ENCODE measurements around the gene GATD1.
A peak's percentile ranks its signal among the peaks of the same experiment; 100 is the strongest.

GATD1 gene

DNA sequence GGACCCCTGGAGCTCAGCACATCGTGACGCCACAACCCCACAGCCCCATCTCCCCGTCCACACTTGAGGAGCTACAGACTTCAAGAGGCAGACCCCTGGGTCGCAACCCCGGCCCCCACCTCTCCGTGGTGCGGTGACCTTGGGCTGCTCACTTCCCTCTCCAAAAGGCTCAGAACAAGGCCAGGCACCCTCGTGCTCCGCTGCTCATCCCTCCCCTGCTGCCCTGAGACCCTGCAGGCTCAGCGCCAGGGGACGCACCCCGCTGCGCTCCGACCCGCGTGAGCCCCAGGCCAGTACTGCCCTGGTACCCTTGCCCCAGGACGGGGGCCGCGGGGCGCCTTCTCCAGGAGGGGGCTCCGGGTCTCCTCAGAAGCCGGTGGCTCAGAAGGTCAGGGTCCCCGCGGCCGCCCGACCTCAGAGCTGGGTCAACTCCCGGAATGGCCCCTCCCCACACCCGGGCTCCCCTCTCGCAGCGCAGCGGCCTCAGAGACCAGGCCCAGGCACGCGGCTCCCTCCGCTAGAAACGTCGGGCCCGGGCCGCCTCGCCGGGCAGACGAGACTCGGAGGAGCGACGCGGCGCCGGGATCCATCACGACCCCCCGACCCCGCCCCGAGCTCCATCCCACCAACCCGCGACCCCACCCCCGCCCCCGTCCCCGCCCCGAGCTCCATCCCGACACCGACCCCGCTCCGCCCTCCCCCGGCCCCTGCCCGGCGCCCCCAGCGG is 563 bp downstream of the GATD1 start:
- no peak for DNase-seq

DNA sequence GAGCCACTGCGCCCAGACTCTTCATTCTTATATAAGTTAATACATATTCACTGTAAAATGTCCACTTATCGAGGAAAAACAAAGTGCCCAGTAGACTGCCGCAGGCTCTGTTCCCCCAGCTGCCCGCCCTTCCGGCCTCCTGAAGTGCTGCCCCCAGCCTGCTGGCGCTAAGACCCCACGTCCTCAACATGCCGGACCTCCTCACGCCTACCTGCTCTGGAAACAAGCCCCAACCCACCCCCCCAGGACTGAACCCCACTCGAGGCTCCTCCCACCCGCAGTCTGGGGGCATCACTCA is 1.1 kb downstream of the GATD1 start:
- DNase-seq = no peak

GRCh38 chr11:774873-775592 is 2.3 kb downstream of the GATD1 start:
- no peak for DNase-seq

DNA sequence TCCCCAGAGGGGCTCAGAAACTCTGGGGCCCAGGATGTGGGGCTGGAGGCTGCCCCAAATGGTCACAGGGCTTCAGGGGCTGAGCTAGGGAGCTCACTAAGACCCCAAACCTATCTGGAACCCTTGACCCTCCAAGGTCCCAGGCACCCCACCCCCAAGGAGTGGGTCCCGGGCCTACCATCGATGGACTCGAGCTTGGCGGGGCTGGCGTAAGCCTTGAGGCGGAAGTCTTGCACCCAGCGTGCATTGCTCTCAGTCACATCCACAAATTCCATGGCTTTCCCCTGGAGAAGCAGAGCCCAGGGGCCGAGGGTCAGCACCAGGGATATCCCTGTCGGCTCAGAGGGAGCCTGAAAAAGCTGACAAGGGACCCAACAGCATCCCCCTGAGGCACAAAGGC is 3.5 kb downstream of the GATD1 start:
- no peak for DNase-seq

DNA sequence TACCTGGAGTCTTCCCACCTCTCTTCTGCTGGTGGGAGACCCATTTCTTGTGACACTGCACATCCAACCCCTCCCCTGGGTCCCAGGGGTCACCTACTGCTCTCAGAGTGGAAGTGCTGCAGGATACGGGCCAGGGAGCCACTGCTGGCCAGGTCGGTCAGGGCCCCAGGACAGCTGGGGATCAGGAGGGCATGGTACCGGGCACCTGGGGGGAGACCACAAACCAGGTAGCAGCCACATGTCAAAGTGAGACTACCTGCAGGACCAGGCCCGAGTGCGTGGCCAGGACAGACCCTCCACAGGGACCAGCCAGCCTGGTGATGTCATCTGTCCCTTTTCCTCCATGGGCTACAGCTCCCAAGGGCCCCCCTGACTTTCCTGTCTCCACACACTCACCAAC is 3.9 kb downstream of the GATD1 start:
- no peak for DNase-seq

- no peak for DNase-seq
These were observed 4.6 kb downstream of the GATD1 start for GRCh38 chr11:772429-773390.

GRCh38 chr11:771617-772204 is 5.6 kb downstream of the GATD1 start:
- DNase-seq = no peak

GRCh38 chr11:770642-771616 is 6.4 kb downstream of the GATD1 start:
- DNase-seq = no peak

- no peak for DNase-seq
These were observed 7.2 kb downstream of the GATD1 start for GRCh38 chr11:769887-770641.

DNA sequence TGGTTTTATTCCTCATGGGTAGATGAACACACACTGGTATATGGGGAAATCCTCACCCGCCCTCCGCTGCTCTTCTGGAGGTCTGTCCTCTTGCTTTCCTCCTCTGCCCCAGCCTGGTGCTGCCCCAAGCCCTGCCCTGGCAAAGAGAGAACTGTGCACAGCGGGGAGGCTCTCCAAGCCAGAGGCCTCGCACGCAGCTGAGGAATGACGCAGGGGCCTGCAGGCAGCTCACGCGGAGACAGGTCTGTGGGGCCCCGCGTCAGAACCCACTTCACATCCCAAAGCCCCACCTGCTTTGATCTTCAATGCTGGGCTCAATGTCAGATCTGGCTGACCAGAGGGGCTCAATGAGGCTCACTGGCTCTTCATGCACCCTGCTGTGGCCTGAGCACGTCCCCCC is 10.0 kb downstream of the GATD1 start:
- DNase-seq = no peak

DNA sequence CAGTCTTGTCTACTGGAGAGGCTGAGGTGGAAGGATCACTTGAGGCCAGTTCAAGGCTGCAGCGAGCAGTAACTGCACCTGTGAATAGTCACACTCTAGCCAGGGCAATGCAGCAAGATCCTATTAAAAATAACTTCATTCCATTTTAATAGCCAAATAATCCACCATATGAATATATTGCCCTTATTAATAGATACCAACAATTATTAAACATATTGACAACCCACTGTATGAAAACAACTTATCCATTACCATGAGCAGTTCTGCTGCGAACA is 10.4 kb downstream of the GATD1 start:
- DNase-seq = no peak

DNA sequence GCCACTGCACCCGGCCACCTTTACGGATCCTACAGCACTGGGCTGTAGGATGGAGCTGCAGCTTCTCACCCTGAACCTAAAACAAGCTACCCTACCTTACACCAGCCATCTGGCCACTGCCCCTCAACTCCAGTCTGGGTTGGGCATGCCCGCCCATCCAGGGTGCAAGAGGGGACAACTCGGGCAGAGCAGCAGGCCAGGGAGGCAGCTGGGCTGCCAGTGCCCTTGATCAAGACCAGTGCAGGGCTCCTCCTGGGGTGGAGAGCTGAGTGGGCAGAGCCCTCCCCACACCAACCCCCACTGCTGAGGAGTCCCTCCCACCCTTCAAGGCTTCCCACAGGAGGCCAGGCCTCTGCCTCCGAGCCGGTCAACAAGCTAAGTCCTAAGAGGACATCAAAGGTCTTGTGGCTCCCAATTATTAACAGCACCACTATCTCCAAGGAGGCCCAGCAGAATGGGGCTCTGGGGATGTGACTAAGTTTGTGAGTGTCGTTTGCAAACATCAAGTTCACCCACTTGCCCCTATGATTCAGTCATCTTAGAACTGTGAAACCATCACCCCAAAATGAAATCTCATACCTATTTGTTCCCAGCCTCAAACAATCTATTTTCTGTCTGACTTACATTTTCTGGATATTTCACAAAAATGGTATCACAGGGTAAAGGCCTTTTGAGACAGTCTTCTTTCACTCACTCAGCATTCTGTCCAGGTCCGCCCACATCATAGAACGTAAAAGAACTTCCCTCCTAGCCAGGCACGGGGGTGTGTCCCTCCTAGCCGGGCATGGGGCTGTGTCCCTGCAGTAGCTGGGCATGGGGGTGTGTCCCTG is 11.0 kb downstream of the GATD1 start:
- DNase-seq = no peak

GRCh38 chr11:765802-766091 is 11.5 kb downstream of the GATD1 start:
- DNase-seq = no peak

GRCh38 chr11:765025-765801 is 12.1 kb downstream of the GATD1 start:
- peak in 3 of 4 experiments; percentile 34 to 53 (median 50) for DNase-seq

- no peak for DNase-seq
These were observed 12.8 kb downstream of the GATD1 start for GRCh38 chr11:764322-765024.

DNA sequence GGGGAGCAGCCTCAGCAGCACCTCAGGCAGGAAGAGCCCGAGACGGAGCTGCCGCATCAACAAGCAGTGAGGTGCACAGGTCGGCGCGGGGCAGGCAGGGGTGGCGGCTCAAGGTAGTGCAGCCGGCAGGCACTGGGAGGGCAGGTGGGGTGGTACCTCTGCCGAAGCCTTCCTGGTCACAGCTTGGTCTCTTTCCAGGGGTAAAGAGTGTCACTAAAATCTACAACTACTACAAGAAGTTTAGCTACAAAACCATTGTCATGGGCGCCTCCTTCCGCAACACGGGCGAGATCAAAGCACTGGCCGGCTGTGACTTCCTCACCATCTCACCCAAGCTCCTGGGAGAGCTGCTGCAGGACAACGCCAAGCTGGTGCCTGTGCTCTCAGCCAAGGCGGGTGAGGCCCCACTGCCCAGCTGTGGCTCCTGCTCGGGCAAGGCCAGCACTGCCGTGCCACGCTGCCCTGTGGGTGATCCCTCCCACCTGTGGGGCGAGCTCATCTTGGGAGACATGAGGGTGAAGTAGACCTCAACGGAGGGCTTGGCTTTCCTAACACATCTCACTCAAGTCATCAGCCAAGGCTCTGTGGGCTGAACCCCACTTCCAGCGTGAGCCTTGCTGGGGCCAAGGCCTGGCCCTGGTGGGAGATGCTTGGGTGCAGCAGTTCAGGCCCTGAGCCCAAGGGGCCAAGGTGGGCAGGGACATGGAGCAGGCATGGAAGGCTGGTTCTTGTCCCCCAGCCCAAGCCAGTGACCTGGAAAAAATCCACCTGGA is 13.6 kb downstream of the GATD1 start:
- DNase-seq = no peak

DNA sequence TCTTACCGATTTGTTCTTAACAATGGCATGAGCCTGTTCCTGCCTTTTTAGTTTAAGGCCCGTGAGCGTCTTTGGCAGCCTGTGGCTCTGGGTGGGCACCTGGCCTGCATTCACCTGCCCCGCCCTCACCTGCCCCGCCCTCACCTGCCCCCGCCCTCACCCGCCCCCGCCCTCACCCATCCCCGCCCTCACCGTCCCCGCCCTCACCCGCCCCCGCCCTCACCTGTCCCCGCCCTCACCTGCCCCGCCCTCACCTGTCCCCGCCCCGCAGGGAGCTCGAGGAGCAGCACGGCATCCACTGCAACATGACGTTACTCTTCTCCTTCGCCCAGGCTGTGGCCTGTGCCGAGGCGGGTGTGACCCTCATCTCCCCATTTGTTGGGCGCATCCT is 14.2 kb downstream of the GATD1 start:
- no peak for DNase-seq

DNA sequence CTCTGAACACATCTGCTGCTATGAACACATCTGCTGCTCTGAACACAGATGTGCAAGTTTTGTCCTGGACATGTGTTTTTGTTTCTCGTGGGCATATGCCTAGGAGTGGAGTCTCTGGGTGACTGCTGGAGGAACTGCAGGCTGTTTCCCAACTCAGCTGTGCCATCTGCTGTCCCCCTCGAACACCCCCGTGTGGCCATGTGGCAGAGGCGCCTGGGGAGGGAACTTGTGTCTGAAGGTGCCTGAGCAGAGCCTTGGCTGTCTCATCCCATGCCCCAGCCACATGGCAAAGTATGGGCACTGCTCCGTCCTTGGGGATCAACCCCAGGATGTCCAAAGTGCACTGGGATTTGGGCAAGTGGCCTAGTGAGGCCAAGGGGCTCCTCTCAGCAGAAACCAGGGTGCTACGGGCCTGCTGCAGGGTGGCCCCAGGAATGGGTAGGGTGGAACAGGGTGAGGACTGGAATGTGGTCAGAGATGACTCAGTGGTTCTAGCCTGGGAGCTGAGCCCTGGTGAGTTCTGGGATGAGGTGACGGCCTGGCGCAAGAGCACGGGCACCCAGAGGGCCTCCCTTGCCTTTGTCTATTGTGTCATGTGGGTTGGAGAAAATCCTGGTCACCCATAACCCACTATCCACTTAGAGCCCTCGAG is 14.7 kb downstream of the GATD1 start:
- DNase-seq = no peak
